Sigmoid colon (tissue), 4 donors: ENCODE measurements around the gene RIN2.

Experiments
- EP300 ChIP-seq, 4 donors: sonication (generic); formaldehyde crosslinking; IDR thresholded peaks; one replicate each; pipeline ENCODE4 v1.6.1; 2017; ENCODE audit warnings: antibody characterized with exemption in 4 of 4
- POLR2AphosphoS5 ChIP-seq, 4 donors: sonication (generic); formaldehyde crosslinking; IDR thresholded peaks; one replicate each; pipeline ENCODE4 v1.6.1; 2017; ENCODE audit warnings: antibody characterized with exemption in 4 of 4

GRCh38 chr20:19735446-19735845 is 22.6 kb upstream of the RIN2 start:
- TF ChIP-seq POLR2AphosphoS5 (IDR thresholded peaks at IDR 0.05) = peak in 3 of 4 donors; percentile 16 to 26 (median 17)
- TF ChIP-seq EP300 (IDR thresholded peaks at IDR 0.05) = no peak
